ENCODE data around the gene IP6K2. TPM values are rescaled to one million over a fixed set of nuclear protein-coding genes. Genes with fewer than 3 reads are reported as not detected.
A peak's percentile ranks its signal among the peaks of the same experiment; 100 is the strongest.

Gene IP6K2
- total and polyA plus RNA-seq, 2 of the 8 experiments (the other 6 are each of a cell fraction or from before 2014, with no cell fraction given) = 95.8 to 144 TPM

DNA sequence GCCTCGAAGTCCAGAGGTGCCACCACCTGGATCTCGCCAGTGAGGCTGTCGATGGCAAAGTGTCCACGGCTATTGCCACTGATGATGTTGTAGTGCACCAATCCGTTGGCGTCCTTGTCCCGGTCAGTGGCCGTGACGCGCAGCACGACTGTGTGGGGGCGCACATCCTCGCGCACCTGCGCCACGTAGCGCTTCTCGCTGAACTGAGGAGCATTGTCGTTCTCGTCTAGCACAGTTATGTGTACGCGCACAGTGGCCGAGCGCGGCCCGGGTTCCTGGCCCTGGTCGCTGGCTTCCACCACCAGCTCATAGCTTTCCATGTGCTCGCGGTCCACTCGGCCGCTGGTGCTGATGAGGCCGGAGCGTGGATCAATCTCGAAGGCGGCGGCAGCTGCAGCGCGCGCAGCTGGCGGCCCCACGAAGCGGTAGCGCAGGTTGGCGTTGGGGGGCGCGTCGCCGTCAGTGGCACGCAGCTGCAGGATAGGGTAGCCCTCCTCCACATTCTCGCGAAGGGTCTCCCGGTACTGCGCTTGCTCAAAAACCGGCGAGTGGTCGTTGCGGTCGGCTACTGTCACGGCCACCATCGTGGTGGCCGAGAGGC is 56.1 kb downstream of the IP6K2 start:
- no peak for DNase-seq (ENCODE audit: low read depth in 1 of 2, low spot score in 2 of 2)

More for the DNA sequence above, 56.1 kb downstream of the IP6K2 start:
- no peak overlapping the region for H2BK120ac ChIP-seq (replicated peaks; ENCODE audit: low read depth, low read length)
- H3K56ac ChIP-seq (replicated peaks; ENCODE audit: insufficient read length, low read depth, low read length) = no peak overlapping the region
- peak overlapping the region; percentile 77 to 94 for H3K4me2 ChIP-seq (ENCODE audit: insufficient read depth in 1 of 2, low read depth in 2 of 2, low read length in 2 of 2)
- peaks cover 2% of the 10 kb centered on the region; the same call in 1 of the 2 replicates for H3K79me1 ChIP-seq (ENCODE audit: low read depth, low read length)
- FAIRE-seq = no peak
- no peak overlapping the region for H2AK5ac ChIP-seq (ENCODE audit: low read depth, low read length)
- ChIA-PET POLR2A (ENCODE audit: partially characterized antibody) (interaction anchor here (0.7 to 11.1 kb wide), 10 partner anchors 9 to 356 kb away, joined by 3 to 175 read pairs (median 31); partner anchors contain the start of genes IP6K2, NCKIPSD, SLC26A6 and UQCRC1), CTCF (ENCODE audit: partially characterized antibody) (interaction anchor here (0.8 to 5.2 kb wide), 6 partner anchors 13 to 346 kb away, joined by 3 to 27 read pairs (median 7); partner anchors contain the start of genes SLC26A6 and WDR6)
- H2AFZ ChIP-seq (ENCODE audit: low read length) = no peak overlapping the region
- TF ChIP-seq TEAD4 (IDR thresholded peaks at IDR 0.05; ENCODE audit: low read depth, low read length) = no peak
- TF ChIP-seq POLR2AphosphoS5 (IDR thresholded peaks at IDR 0.05; ENCODE audit: low read depth, low read length) = peak; percentile 26; the same call in 1 of the 2 replicates
- no peaks in the 10 kb centered on the region for H3K79me2 ChIP-seq (ENCODE audit: control insufficient read depth in 1 of 2, insufficient read depth in 2 of 2, low read length in 2 of 2)
- H3K23ac ChIP-seq (ENCODE audit: insufficient read length) = no peak overlapping the region
- no peak overlapping the region for H3K27ac ChIP-seq (ENCODE audit: low read depth, low read length)
- H2BK20ac ChIP-seq (ENCODE audit: low read length) = no peak overlapping the region
- peaks cover 15% of the 10 kb centered on the region; the same call in 1 of the 2 replicates for H3K23me2 ChIP-seq (ENCODE audit: low read depth, low read length)
- no peak overlapping the region for H3K18ac ChIP-seq (ENCODE audit: extremely low read depth, low read length)
- H3K36me3 ChIP-seq (ENCODE audit: control insufficient read depth in 2 of 4, insufficient read depth in 4 of 4, low read length in 3 of 4) = peaks cover 0 to 13% (median 0%) of the 10 kb centered on the region in 4 experiments; a peak in 3 of 8 replicates
- no peak overlapping the region for H2BK15ac ChIP-seq (ENCODE audit: low read length)
- no peak overlapping the region for H4K5ac ChIP-seq (ENCODE audit: insufficient read length, low read depth, low read length)
- H3K27me3 ChIP-seq (replicated peaks in 1 of 4; ENCODE audit: control insufficient read depth in 3 of 4, extremely low read depth in 1 of 4, insufficient read depth in 3 of 4, low read length in 3 of 4) = 0 out of 7 replicates have a peak, but pooled peaks cover 0 to 4% (median 0%) of the 10 kb centered on the region in 4 experiments
- no peaks in the 10 kb centered on the region for H3K9me3 ChIP-seq (ENCODE audit: insufficient read depth in 2 of 2, low read depth in 1 of 2, low read length in 1 of 2)
- no peak overlapping the region for H3K4ac ChIP-seq (replicated peaks; ENCODE audit: insufficient read length, low read depth, low read length)
- H4K20me1 ChIP-seq (replicated peaks in 1 of 2; ENCODE audit: control insufficient read depth in 1 of 2, insufficient read depth in 2 of 2, low read length in 2 of 2) = peaks cover 10 to 30% of the 10 kb centered on the region in 2 experiments
- H4K91ac ChIP-seq (replicated peaks; ENCODE audit: insufficient read length, low read length) = no peak overlapping the region
- peak overlapping the region; percentile 34 to 73 (median 53); a peak in 5 of 8 replicates for H3K4me3 ChIP-seq (ENCODE audit: extremely low read depth in 1 of 4, insufficient read depth in 2 of 4, low read depth in 3 of 4, low read length in 4 of 4)
- 94% methylated on average over 53 of the region's 61 CpGs; no CpG with 5 or more reads in 1 of the 2 experiments for WGBS, 2 experiments (ENCODE audit: extremely low coverage in 1 of 2, insufficient coverage in 1 of 2, insufficient read length in 1 of 2, insufficient replicate concordance in 2 of 2, low coverage in 1 of 2, low lambda C conversion rate in 2 of 2, missing lambda C conversion rate in 1 of 2)
- no peak overlapping the region for H3K9ac ChIP-seq (replicated peaks in 1 of 4; ENCODE audit: extremely low read depth in 1 of 4, low read depth in 3 of 4, low read length in 3 of 4)
- H3K4me1 ChIP-seq (replicated peaks in 1 of 4; ENCODE audit: control insufficient read depth in 3 of 4, insufficient read depth in 4 of 4, low read length in 3 of 4) = peaks cover 0 to 19% (median 15%) of the 10 kb centered on the region in 4 experiments; a peak in 5 of 7 replicates
- H2BK5ac ChIP-seq (ENCODE audit: low read depth, low read length) = no peak overlapping the region
- H2BK12ac ChIP-seq (ENCODE audit: low read depth, low read length) = no peak overlapping the region
- no peak overlapping the region for H3K14ac ChIP-seq (ENCODE audit: insufficient read length)
- H4K8ac ChIP-seq (ENCODE audit: extremely low read depth, insufficient read depth, low read length) = peak overlapping the region; percentile 58; the same call in 1 of the 2 replicates
